Coronary artery (tissue), 2 donors: ENCODE results near the gene NRROS.
A peak's percentile ranks its signal among the peaks of the same experiment; 100 is the strongest.

Experiments used
- DNase-seq: peaks from one replicate; pipeline ENCODE4 v3.0.0-alpha.2; 2017; ENCODE audit warnings: low spot score
- H3K27ac ChIP-seq, 2 donors: fragments of 200-600 bp; sonication (generic); one replicate each; pipeline ENCODE4 v1.5.1; 2016 to 2019
- H3K4me3 ChIP-seq: fragments of 200-600 bp; sonication (generic); 2 replicates; pipeline ENCODE4 v1.5.1; 2016; ENCODE audit warnings: mild to moderate bottlenecking, moderate library complexity
- CTCF ChIP-seq: fragments of 200-600 bp; sonication (generic); IDR thresholded peaks from one replicate; pipeline ENCODE4 v1.5.1; 2019; ENCODE audit warnings: antibody characterized with exemption

The NRROS gene

DNA sequence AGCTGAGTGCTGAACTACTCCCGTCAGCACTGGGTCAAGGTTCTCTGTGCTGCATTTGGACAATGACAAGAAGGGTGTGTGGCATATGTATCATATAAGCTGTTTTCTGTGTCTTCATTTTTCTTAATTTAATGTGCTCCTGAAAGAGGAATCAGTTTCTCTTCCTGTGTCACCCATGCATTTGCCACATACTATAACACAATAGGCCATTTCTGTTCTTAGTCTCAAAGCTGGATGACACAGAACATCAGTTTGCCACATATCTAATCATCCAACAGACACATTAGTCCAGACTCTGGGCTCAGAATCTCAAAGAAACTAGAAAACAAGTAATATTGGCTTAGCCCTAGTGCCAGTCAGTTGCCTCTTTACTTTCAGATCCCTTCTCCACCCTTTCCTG, 38.4 kb downstream of the NRROS start:
- no peak overlapping the region for H3K4me3 ChIP-seq
- no peak overlapping the region for H3K27ac ChIP-seq
- no peak for DNase-seq
- no peak for TF ChIP-seq CTCF

DNA sequence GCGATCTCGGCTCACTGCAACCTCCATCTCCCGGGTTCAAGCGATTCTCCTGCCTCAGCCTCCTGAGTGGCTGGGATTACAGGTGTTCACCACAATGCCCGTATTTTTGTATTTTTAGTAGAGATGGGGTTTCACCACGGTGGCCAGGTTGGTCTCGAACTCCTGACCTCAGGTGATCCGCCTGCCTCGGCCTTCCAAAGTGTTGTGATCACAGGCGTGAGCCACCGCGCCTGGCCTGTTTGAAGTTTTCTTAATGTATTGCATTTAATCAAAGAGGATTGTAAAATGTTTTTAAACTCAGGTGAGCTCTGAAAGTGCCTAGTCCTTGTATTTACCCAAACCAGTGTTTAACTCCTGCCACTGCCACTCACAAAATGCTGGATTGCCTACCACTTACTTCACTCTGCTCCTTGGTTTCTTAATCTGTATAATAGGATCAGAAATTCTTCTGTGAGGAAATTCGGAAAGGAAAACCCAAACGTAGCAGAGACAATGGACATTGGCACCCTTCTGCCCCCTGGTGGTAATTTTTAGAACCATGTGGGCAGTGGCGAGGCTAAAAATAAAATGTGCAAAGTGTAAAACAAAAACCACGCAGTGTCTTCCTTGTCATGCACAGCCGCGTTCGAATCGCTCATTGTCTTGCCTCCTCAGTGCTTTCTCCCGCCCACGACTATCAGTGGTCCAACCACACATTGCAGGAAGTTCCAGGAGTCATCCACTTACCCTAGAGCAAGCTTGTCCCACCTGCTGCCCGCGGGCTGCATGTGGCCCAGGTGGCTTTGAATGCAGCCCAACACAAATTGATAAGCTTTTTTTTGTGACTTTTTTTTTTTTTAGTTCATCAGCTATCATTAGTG, 45.3 kb downstream of the NRROS start:
- peak; percentile 74 for DNase-seq
- no peak overlapping the region for H3K4me3 ChIP-seq
- H3K27ac ChIP-seq, result no peak overlapping the region
- peak; percentile 77 for TF ChIP-seq CTCF

- no peak for TF ChIP-seq CTCF
- Histone ChIP-seq H3K27ac (no peak overlapping the region), H3K4me3 (no peak overlapping the region)
- no peak for DNase-seq
Measured at GRCh38 chr3:196686436-196686835, 46.9 kb downstream of the NRROS start.

DNA sequence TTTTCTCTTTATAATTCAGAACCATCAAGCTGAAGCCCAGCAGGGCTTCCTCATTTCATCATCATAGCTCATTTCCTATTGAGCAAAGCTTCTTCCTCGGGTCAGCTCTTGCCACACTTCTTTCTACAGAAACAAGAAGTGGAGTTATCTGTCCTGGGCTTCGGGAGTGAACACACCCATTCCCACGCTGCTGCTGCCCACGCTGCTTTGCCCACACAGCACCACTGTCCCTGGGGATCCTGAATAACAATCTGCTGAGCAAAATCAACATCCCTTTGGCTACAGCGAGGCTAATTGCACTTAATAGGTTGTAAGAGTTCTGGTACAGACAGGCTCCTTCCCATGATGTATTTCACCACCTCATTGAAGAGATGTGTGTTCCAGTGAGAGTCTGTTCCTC, 48.9 kb downstream of the NRROS start:
- H3K27ac ChIP-seq, result peak overlapping the region in 1 of 2 donors; percentile 72
- no peak overlapping the region for H3K4me3 ChIP-seq
- no peak for TF ChIP-seq CTCF
- no peak for DNase-seq

GRCh38 chr3:196689941-196690660, 50.6 kb downstream of the NRROS start:
- no peak overlapping the region for H3K4me3 ChIP-seq
- no peak for TF ChIP-seq CTCF
- no peak for DNase-seq
- H3K27ac ChIP-seq, result no peak overlapping the region

- H3K27ac ChIP-seq, result no peak overlapping the region
- no peak for TF ChIP-seq CTCF
- no peak for DNase-seq
- H3K4me3 ChIP-seq, result no peak overlapping the region
Measured at GRCh38 chr3:196691386-196691785, 51.9 kb downstream of the NRROS start.
